ENCODE data around the gene NCKIPSD. TPM values are rescaled to one million over a fixed set of nuclear protein-coding genes. Genes with fewer than 3 reads are reported as not detected.

Gene NCKIPSD
- total and polyA plus RNA-seq, 2 donors (not counting 3 experiments of a cell fraction or from before 2014, with no cell fraction given), result 12.8 to 19.1 TPM

- Histone ChIP-seq H3K9me3 (replicated peaks; ENCODE audit: control insufficient read depth, insufficient read depth, low read length) (no peaks in the 10 kb centered on the region), H4K20me1 (replicated peaks; ENCODE audit: control insufficient read depth, extremely low read depth, insufficient read depth, low read length) (peaks cover 4% of the 10 kb centered on the region), H3K9ac (replicated peaks; ENCODE audit: extremely low read depth, insufficient read depth, low read length) (no peak overlapping the region), H3K4me3 (replicated peaks in 1 of 3; ENCODE audit: insufficient read depth in 1 of 3, low read depth in 1 of 3, low read length in 3 of 3) (no peak overlapping the region), H3K4me2 (ENCODE audit: insufficient read depth, low read length) (no peak overlapping the region), H3K9me1 (replicated peaks; ENCODE audit: control insufficient read depth, extremely low read depth, insufficient read depth, low read length) (no peaks in the 10 kb centered on the region), H3K27ac (ENCODE audit: insufficient read depth, low read depth, low read length) (no peak overlapping the region), H3K36me3 (ENCODE audit: control insufficient read depth in 2 of 2, extremely low read depth in 1 of 2, insufficient read depth in 2 of 2, low read length in 2 of 2) (peaks cover 22 to 47% of the 10 kb centered on the region in 2 experiments), H3K79me2 (ENCODE audit: control insufficient read depth, insufficient read depth, low read length) (peaks cover 8% of the 10 kb centered on the region), H2AFZ (ENCODE audit: low read depth, low read length) (no peak overlapping the region), H3K27me3 (ENCODE audit: control insufficient read depth in 2 of 2, insufficient read depth in 2 of 2, low read length in 2 of 2) (no peaks in the 10 kb centered on the region), H3K4me1 (ENCODE audit: control insufficient read depth, extremely low read depth, insufficient read depth, low read length) (peaks cover 14% of the 10 kb centered on the region)
- no peak for TF ChIP-seq EZH2 (IDR thresholded peaks at IDR 0.05; ENCODE audit: borderline replicate concordance, low read depth, low read length, severe bottlenecking)
- no peak for TF ChIP-seq JUN (IDR thresholded peaks at IDR 0.05; ENCODE audit: borderline replicate concordance, insufficient read depth, insufficient read length, low read depth)
- TF ChIP-seq GATA2 (IDR thresholded peaks at IDR 0.05; ENCODE audit: insufficient read depth, insufficient read length, low read depth, low read length), result no peak
- TF ChIP-seq MYC (IDR thresholded peaks at IDR 0.05; ENCODE audit: low read depth, low read length), result no peak
- TF ChIP-seq POLR2AphosphoS5 (IDR thresholded peaks at IDR 0.05; ENCODE audit: insufficient read depth, low read depth, low read length), result no peak
- no peak for TF ChIP-seq POLR2A (IDR thresholded peaks at IDR 0.05; ENCODE audit: low read depth, low read length)
- no peak for TF ChIP-seq MAX (IDR thresholded peaks at IDR 0.05; ENCODE audit: insufficient read depth, insufficient read length)
- TF ChIP-seq FOS (IDR thresholded peaks at IDR 0.05; ENCODE audit: borderline replicate concordance, insufficient read depth, low read length), result no peak
- no peak for TF ChIP-seq CTCF (IDR thresholded peaks at IDR 0.05; ENCODE audit: extremely low read depth in 1 of 2, insufficient read depth in 1 of 2, low read depth in 1 of 2, low read length in 2 of 2)
- DNase-seq (ENCODE audit: low read depth, low spot score) (no peak), FAIRE-seq (no peak)
- ChIA-PET CTCF (interaction anchor here (0.6 to 1.5 kb wide), 4 partner anchors 14 to 128 kb away, joined by 3 to 4 read pairs (median 4); partner anchors contain the start of gene SLC26A6), POLR2A (no interaction called here)
- no TSS peak for BruUV-seq (replicated peaks)
- dilution Hi-C loops (cut with MboI; ENCODE audit: extremely low pct_ligation_motif_present, low sequenced_read_pairs), result no loop called here
- intact Hi-C loops (cut with micrococcal nuclease), result no loop called here
Observed at GRCh38 chr3:48688032-48688736, 2.5 kb upstream of the NCKIPSD start.

Data from endothelial cell of umbilical vein (primary cell).